ENCODE measurements around the gene DCST2.
A peak's percentile ranks its signal among the peaks of the same experiment; 100 is the strongest.

Gene DCST2

DNA sequence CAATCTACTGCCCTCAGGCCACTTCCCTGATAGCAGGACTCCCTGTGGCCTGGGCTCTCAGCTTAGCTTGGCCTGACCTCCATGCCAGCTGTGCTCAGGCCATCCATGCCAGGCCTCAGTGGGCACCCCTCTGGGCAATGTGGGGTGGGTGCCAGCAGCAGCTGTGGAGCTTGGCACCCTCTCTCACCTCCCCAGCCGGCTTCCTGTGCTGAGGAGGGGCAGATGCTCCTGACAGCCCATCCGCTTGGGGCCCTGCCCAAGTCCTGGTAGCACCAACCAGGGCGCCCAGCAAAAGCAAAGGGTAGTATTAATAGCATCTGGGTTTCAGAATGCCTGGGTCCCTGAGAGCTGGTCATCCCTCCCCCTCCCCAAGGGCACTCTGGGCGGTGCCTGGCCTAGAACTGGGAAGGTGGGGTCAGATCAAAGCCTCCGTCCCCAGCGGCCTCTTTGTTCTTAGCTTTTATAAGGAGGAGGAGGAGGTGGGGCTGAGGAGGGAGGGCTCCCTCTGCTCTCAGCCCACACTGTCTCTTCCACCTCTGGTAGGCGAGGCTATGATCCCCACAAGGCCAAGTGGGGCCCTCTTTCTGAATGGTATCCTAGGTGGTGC lies 36.1 kb upstream of the DCST2 start:
- DNase-seq = no peak

DNA sequence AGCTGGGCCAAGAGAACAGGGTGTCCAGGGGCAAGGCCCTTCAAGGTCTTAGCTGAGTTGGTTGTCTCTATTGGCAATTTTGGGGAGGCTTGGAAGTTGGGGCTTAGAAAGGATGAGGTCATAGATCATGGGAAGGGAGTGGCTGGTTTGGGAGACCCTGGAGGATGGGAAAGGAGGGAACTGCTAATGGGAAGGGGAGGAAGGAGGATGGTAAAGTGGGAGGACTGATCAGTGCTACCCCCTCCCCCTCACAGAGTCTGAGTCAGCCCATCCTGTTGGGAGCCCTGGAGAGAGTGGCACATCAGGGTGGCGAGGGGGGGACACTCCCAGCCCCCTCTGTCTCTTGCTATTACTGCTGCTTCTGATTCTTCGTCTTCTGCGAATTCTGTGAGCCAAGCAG lies 35.0 kb upstream of the DCST2 start:
- no peak for DNase-seq

DNA sequence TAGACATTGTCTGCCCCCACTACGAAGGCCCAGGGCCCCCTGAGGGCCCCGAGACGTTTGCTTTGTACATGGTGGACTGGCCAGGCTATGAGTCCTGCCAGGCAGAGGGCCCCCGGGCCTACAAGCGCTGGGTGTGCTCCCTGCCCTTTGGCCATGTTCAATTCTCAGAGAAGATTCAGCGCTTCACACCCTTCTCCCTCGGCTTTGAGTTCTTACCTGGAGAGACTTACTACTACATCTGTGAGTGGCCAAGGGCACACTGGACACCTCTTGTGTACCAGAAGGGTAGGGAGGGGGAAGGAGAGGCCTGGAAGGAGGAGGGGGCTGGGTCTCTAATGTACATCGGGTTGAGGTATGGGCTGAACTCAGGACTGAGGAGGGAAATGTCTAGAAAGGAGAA lies 33.2 kb upstream of the DCST2 start:
- no peak for DNase-seq

DNA sequence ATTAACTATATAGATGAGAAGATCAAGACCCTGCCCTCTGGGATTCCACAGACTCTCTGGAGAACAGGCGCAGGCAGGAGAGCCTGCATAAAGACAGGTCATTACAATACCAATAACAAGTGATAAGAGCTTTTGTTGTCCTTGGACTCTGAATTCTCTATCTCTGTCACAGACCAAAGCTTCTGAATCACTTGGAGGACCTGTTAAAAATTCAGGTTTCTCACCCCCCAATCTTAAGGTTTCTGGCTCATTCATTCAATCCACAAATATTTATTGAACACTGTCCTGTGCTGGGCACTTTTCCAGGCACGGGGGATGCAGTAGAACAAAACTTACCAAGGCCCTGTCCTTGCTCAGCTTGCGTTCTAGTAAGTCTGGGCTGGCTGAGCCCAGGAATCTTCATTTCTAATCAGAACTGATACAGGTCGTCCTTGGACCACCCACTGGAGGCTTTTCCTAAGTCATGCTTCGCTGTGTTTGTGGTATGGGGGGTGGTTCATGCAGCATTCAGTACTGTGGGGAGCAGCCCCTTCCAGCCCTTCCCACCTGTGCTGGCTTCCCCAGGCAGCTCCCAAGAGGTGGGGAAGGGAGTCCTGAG lies 31.4 kb upstream of the DCST2 start:
- DNase-seq = no peak

DNA sequence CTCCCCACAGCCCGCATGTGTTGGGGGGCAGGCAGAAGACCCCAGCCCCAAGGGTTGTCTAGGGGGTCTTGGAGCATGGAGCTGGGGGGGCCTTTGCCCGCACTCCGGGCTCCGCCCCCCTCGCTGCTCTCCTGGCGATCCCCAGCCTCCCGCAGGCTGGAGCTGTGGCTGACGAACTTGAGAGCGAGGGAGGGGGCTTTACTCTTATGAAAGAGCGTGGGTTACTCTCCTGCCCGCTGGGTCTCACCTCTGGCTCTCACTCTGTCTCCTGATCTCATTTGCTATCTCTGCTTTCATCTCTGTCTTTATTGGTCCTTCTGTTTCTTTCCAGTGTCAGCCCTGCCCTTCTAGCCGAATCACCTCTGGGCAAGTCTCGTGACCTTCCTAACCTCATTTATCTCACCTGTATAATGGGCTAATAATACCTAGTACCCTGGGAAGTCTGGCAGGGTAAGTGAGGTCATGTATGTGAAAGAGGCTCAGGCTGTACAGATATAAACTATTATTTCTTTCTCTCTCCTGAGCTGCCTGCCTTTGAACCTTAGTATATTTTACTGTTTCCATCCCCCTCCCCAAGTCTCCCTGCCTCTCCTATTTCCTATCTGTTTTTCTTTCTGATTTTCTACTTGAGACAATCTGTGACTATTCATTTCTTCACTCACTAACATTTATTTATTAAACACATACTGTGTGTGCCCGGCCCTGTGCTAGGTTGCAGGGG lies 30.7 kb upstream of the DCST2 start:
- no peak for DNase-seq

DNA sequence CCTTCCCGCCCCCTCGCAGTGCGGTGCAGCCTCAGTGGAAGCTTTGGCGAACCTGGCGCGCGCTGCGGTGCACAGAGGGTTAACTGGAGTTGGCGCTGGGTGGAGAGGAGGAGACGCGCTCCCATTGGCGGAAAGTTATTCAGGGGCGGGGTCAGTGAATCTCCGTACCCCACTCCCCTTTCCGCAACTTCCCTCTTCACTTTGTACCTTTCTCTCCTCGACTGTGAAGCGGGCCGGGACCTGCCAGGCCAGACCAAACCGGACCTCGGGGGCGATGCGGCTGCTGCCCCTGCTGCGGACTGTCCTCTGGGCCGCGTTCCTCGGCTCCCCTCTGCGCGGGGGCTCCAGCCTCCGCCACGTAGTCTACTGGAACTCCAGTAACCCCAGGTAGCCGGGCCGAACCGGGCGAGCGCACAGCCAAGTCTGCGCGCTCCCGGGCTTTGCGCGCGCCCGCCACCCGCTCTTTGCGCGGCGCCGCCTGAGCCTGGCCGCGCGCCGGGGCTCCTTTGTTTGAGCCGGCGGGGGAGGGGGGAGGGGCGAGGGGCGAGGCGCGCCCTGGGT lies 30.0 kb upstream of the DCST2 start, which contains the start of gene EFNA4:
Gene EFNA4 (plus strand): TSS at position 191 of the 561 bp plus-strand sequence. CDS start 84 bp downstream, at position 275.
- peak; percentile 81 to 83 for DNase-seq

DNA sequence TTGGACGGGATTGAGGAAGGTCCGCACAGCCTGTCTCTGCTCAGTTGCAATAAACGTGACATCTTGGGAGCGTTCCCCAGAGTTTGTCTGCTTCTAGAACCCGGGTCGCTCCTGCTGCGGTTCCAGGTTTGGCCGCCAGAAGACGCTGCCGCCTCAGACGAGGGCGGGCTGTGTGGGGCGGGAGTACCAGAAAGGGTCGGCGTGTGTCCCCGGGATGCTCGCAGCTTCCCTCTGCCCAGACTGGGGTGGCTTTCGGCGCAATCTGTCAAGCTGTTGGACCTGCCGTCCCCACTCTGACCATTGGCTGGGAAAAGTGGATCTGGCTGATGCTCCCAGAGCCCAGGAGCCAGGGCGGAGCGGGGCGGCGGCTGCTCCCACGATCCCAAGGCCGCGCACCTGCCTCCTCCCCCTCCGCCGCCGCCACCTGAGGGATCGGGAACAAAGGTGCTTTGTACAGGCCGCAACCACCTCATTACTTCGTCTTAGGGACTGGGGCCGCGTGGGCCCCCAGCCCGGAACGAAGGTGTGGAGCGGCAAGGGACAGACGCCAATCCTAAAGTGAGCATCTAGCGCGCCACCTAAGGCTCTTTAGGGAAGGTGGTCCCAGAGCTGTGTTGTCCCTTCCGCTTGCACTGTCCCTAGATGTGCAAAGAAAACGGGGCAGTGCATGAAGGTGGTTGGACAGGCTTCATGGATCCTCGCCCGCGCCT lies 29.3 kb upstream of the DCST2 start:
- DNase-seq = peak; percentile 66 to 75

DNA sequence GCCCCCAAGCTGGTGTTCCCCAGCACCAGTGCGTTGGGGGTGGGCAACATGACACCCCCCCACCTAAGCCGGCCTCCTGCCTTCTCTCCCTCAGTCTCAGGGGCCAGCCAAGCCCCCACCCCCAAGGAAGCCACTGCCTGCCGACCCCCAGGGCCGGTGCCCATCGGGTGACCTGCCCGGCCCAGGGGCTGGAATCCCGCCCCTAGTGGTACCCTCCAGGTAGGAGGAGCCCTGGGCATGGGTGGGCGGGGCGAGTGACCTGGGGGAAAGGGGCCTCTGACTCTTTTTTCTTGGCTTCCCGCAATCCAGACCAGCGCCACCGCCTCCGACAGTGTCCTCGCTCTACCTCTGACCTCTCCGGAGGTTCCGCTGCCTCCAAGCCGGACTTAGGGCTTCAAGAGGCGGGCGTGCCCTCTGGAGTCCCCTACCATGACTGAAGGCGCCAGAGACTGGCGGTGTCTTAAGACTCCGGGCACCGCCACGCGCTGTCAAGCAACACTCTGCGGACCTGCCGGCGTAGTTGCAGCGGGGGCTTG lies 28.6 kb upstream of the DCST2 start:
- DNase-seq = no peak

DNA sequence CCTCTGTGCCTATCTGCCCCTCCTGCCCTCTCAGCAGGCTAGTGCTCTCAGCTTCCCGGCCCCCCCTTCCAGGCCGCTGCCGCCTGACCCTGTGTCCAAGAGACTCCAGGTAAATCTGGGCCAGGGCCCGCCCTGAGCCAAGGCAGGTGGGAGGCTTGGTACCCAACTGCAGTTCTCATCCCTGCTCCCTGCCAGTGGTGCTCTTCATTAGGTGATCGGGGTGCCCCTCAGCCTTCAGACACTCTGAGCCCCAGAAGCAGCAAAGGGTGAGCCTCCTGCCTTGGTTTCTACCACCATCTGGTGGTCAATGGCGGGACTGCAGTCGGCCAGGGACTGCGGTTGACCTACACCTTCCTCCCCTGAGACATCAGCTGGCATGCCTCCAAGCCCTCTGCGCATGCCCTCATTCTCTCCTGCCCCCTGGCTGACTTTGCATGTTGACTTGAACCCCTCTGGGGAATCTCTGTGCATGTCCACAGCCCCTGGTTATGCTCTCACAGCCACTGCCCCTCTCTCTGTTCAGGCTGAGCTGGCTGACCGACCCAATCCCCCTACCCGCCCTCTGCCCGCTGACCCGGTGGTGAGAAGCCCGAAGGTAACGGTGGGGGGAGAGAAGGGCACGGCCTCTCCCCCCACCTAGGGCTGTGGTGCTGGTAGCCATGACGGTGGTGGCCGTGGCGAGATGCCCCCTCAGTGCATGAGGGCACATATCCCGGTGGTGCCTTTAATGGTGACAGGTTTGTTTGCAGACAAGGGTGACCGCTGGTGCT lies 28.0 kb upstream of the DCST2 start:
- DNase-seq = peak; percentile 88 to 97

DNA sequence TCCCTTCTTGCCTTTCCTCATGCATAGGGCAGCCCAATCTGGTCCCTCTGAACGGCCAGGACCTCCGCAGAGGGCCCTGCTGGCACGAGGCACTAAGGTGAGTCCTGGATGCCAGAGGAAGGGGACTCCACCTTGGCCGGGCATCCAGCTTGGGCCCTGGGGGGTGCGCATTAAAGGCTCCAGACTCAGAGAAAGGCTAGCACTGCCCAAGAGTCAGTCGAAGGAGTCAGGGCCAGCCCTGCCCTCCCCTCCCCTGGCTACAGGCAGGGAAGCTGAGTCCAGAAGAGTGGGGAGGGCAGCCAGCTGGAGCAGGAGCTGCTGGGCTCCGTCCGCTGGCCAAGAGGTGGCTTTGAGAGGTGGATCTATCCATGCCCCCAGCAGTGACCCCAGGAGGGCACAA lies 27.2 kb upstream of the DCST2 start:
- DNase-seq = no peak

DNA sequence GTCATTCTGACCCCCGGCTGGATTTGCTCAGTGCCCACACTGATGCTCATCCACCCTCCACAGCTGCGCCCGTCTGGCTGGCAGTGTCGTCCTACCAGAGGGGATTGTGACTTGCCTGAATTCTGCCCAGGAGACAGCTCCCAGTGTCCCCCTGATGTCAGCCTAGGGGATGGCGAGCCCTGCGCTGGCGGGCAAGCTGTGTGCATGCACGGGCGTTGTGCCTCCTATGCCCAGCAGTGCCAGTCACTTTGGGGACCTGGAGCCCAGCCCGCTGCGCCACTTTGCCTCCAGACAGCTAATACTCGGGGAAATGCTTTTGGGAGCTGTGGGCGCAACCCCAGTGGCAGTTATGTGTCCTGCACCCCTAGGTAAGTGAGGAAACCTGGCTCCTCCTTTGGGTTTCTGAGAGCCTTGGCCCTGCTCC lies 24.2 kb upstream of the DCST2 start:
- DNase-seq = no peak

DNA sequence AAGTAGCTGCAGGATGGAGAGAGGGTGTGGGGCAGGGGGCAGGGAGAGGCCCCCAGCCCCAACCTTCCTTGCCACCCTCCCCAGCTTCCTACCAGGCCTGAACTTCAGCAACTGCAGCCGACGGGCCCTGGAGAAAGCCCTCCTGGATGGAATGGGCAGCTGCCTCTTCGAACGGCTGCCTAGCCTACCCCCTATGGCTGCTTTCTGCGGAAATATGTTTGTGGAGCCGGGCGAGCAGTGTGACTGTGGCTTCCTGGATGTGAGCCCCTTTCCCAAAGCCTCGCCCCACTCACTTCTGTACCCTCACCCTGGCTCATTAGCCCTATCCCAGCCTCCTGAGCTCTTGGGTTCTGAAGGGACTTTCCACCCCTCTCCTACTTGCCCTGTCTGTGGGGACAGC lies 23.5 kb upstream of the DCST2 start:
- no peak for DNase-seq

DNA sequence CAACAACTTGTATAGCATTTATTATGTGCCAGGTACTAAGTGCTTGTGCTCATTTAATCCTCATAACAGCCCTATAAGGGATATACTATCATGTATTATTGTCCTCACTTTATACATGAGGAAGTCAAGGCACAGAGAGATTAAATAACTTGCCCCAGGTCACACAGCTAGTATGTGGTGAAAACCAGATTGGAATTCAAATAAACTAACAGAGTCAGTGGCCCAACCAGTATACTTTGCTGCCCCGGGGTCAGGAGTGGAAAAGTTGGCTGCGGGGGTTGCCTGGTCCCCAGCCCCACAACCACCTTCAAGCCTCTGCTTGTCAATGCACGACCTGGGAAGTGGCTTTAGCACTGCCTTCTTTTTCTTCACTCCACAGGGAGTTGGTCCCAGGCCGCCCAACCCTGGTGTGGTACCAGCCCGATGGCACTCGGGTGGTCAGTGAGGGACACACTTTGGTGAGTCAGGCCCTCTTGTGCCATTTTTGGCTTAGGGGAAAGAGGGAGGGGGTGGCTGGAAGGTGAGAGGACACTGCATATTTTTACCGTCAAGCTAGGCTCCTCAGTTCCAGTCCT lies 20.0 kb upstream of the DCST2 start:
- DNase-seq = no peak

DNA sequence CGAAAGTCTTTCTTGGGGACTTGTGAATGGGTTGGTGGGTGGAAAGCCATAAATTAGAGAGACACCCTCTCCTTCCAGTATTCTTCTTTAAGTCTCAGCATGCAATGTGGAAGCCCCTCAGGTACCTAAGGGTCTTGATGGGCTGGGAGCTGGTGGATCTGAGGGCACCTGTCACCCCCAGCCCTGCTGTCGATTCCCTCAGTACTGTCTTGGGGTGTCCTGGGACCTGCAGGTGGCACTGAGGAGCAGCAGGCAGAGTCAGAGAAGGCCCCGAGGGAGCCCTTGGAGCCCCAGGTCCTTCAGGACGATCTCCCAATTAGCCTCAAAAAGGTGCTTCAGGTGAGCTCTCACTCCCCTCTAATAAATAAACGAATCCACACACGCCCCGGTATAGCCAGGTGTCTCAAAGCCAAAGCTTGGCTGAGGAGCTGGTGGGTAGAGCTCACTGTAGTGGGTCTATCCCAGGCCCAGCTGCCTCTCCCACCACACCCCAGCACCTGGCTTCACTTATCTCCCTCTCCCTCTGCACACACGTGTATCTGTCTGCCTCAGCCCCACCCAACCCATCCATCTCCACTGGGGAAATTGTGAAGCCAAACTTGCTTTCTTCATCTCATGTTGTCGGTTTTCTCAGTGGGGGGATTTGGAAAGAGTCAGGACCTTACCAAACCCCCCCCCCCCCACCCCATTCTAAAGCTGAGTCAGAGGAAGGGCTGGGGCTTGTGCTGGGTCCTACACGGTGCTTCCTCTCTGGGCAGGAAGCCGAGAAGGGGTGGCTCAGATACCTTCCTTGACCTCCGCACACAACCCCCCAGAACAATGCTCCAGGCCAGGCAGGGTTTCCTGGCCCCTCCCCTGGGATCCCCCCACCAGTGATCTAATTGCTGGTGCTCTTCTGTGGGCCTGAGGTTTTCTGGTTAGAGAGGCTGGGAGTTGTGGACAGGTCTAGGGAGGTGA lies 19.1 kb upstream of the DCST2 start:
- peak in 1 of 2 donors; percentile 19 for DNase-seq

DNA sequence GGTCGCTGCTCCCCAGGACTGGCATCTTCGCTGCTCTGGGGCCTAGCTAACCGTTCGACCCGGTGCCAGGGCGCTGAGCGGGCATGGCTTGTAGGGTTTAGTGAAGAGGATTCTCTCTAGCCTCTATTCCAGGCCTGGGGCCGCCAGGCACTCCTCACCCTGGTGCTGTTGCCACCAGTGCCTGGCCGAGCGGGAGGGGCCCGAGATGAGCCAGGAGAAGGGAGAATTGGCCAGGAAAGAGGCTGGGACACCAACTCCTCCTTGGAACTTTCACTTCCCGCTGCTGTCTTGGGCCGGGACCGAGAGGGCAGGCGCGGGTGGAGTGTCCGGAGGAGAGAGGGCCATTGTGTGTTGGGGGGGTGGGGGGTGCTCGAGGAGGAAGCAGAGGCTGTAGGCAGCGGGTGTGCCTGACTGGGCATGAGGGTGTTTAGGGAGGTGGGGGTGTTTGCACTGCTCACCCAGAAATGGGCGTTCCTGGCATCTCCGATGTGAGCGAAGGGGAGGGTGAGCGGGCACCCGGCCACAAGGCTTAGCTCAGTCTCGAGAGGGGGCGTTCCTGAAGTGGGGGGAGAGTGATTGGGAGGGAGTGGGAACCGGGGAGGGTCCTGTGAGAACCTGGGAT lies 18.3 kb upstream of the DCST2 start:
- DNase-seq = peak; percentile 51 to 52

DNA sequence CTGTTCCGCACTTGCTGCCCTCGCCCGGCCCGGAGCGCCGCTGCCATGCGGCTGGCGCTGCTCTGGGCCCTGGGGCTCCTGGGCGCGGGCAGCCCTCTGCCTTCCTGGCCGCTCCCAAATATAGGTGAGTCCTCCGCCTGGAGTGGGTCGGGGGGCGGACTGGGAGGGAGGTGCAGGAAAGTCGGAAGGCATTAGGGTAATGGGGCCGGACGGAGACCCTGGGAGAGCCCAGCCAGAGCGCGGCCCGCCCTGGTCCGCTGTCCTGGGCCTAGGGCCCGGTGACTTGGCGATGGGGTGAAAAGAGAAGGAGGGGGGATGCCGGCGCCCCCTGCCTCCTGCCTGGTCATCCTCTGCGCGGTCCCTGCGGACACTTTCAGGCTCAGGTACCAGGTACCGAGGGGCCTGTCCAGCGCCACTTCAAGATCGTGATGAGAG lies 17.8 kb upstream of the DCST2 start:
- no peak for DNase-seq

DNA sequence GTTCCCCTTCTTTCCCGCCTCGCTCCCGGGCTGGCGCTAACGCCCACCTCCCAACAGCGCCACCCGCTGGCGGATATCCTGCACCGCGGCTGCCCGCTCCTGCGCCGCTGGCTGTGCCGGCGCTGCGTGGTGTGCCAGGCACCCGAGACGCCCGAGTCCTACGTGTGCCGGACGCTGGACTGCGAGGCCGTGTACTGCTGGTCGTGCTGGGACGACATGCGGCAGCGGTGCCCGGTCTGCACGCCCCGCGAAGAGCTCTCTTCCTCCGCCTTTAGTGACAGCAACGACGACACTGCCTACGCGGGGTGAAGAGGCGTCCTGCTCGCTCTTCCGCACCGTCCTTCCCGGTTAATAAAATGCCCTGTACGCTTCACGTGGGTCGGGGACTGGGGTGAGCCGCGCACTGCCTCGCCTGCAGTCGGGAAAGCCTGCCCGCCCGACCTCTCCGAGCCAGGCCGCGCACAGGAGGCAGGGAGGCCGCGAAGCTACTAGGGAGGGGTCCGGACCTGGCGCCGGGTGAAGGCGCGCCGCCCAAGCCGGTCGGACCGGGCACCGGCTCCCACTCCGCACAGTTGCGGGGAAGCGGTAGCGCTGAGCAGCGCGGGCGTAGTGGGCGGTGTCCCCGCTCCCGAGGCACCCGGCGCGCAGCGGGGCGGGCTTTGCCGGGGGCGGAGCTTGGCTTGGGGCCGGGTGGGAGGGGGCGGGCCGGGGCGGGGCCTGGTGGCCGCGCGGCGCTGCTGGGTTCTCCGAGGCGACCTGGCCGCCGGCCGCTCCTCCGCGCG lies 17.2 kb upstream of the DCST2 start, which contains the start of gene ADAM15:
Gene ADAM15 (plus strand): TSS at position 757 of the 782 bp plus-strand sequence. CDS start 71 bp downstream, outside the sequence.
- peak; percentile 79 to 81 for DNase-seq

DNA sequence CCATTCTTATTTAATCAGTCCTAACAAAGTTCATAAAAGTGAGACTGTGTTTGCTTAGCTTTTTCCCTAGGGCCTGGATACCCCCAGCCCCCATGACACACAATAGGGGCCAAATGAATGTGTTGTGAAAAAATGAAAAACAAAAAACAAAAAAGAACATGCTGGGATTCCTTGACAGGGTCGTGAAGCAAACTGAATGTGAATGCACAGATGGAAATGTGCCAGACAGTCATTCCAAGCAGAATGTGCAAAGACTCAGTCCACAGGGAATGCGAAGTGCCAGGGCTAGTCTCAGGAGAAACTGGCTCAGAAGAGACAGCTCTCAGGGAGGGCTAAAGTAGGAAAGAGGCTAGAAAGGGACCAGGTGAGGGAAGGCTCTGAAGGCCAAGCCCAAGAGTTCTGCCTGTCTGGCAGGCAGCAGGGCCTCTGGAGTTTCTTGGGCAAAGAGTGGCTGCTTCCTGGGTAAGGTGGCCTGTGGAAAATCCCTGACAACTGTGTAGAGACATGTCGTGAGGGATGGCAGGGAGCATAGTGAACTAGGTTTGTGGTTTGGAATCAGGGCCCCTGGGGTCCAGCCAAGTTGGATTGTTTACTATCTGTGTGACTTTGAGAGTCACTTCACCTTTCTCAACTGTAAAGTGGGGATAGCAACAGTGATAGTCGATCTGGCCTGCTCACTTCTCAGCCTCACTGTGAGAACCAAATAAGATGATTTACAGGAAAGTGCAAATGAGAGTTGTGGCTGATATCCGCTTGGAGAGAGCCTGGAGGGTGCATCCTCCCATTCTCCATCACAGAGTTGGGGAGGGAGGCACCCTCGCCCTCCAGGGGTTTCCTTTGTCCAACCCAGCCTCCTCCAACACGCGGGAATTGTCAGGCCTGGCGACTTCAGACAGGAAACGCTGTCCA lies 16.3 kb upstream of the DCST2 start:
- DNase-seq = no peak

Measured in activated CD4-positive, alpha-beta T cell treated with anti-CD3 and anti-CD28 coated beads for 4 hours (primary cell).